Measurements from ENCODE around the gene COMMD4.
"Not testable (repeated sequence)": the region's sequence is repeated elsewhere in the genome, so short reads cannot be mapped to it uniquely, and the experiment has no call there.

The COMMD4 gene

GRCh38 chr15:75332093-75332492, 3.8 kb upstream of the COMMD4 start:
- not testable (repeated sequence) for DNase-seq (ENCODE audit: low read depth in 2 of 2)

- not testable (repeated sequence) for DNase-seq (ENCODE audit: low read depth in 2 of 2)
These were observed 2.0 kb upstream of the COMMD4 start for GRCh38 chr15:75333654-75334419.

GRCh38 chr15:75335313-75335704, 554 bp upstream of the COMMD4 start:
- no peak for DNase-seq (ENCODE audit: low read depth in 2 of 2)

- DNase-seq (ENCODE audit: low read depth in 2 of 2), result no peak
These were observed 2.9 kb downstream of the COMMD4 start for GRCh38 chr15:75338661-75339240.

GRCh38 chr15:75339531-75340240, 3.8 kb downstream of the COMMD4 start:
- DNase-seq (ENCODE audit: low read depth in 2 of 2), result no peak

- no peak for DNase-seq (ENCODE audit: low read depth in 2 of 2)
These were observed 6.4 kb downstream of the COMMD4 start for GRCh38 chr15:75342221-75342620.

GRCh38 chr15:75343953-75344352, 8.1 kb downstream of the COMMD4 start:
- DNase-seq (ENCODE audit: low read depth in 2 of 2), result not testable (repeated sequence)

- DNase-seq (ENCODE audit: low read depth in 2 of 2), result no peak
These were observed 10.9 kb downstream of the COMMD4 start, which contains the start of gene NEIL1 for GRCh38 chr15:75346796-75347221. NEIL1 (plus strand) TSS chr15:75347039; CDS start chr15:75348906, 1,867 bp downstream.

- DNase-seq (ENCODE audit: low read depth in 2 of 2), result no peak
These were observed 11.6 kb downstream of the COMMD4 start for GRCh38 chr15:75347222-75348033.

- DNase-seq (ENCODE audit: low read depth in 2 of 2), result no peak
These were observed 12.2 kb downstream of the COMMD4 start for GRCh38 chr15:75348034-75348561.

GRCh38 chr15:75348562-75349350, 12.9 kb downstream of the COMMD4 start:
- no peak for DNase-seq (ENCODE audit: low read depth in 2 of 2)

- DNase-seq (ENCODE audit: low read depth in 2 of 2), result not testable (repeated sequence)
These were observed 13.4 kb downstream of the COMMD4 start for GRCh38 chr15:75349351-75349669.

- DNase-seq (ENCODE audit: low read depth in 2 of 2), result no peak
These were observed 14.2 kb downstream of the COMMD4 start for GRCh38 chr15:75349851-75350588.

- DNase-seq (ENCODE audit: low read depth in 2 of 2), result no peak
These were observed 14.9 kb downstream of the COMMD4 start for GRCh38 chr15:75350601-75351361.

- DNase-seq (ENCODE audit: low read depth in 2 of 2), result no peak
These were observed 16.6 kb downstream of the COMMD4 start for GRCh38 chr15:75352186-75353080.

- DNase-seq (ENCODE audit: low read depth in 2 of 2), result no peak
These were observed 17.7 kb downstream of the COMMD4 start for GRCh38 chr15:75353604-75354003.

- no peak for DNase-seq (ENCODE audit: low read depth in 2 of 2)
These were observed 18.6 kb downstream of the COMMD4 start for GRCh38 chr15:75354454-75354853.

GRCh38 chr15:75355369-75355768, 19.5 kb downstream of the COMMD4 start:
- DNase-seq (ENCODE audit: low read depth in 2 of 2), result no peak

Data from fibroblast of skin of left quadriceps (primary cell).